ENCODE results near the gene TPP1. TPM values are rescaled to one million over a fixed set of nuclear protein-coding genes. Genes with fewer than 3 reads are reported as not detected.

TPP1 gene
- total RNA-seq, 1 donor from 2014 or later, result 101 TPM

GRCh38 chr11:6656584-6656915 lies 37.3 kb upstream of the TPP1 start:
- Mint-ChIP-seq H3K27me3 (ENCODE audit: low read depth) (no peaks in the 10 kb centered on the region), H3K4me3 (ENCODE audit: unreplicated experiment) (peak overlapping the region; percentile 76), H3K36me3 (ENCODE audit: low read depth) (no peaks in the 10 kb centered on the region), H3K27ac (ENCODE audit: unreplicated experiment) (no peak overlapping the region), H3K4me1 (ENCODE audit: low read depth) (peaks cover 10% of the 10 kb centered on the region), H3K9me3 (ENCODE audit: low read depth) (no peaks in the 10 kb centered on the region)
- no peak for DNase-seq (ENCODE audit: low spot score)
- TF ChIP-seq CTCF (IDR thresholded peaks at IDR 0.05), result no peak

- Mint-ChIP-seq H3K27me3 (ENCODE audit: low read depth) (no peaks in the 10 kb centered on the region), H3K27ac (ENCODE audit: unreplicated experiment) (peak within 1 kb of the TSS; percentile 49), H3K9me3 (ENCODE audit: low read depth) (no peaks in the 10 kb centered on the region), H3K4me3 (ENCODE audit: unreplicated experiment) (peak within 1 kb of the TSS; percentile 76), H3K36me3 (ENCODE audit: low read depth) (no peaks in the 10 kb centered on the region), H3K4me1 (ENCODE audit: low read depth) (peaks cover 10% of the 10 kb centered on the region)
- DNase-seq (ENCODE audit: low spot score), result no peak
- TF ChIP-seq CTCF (IDR thresholded peaks at IDR 0.05), result no peak
Observed at GRCh38 chr11:6655790-6656583, 36.8 kb upstream of the TPP1 start, which contains the start of gene DCHS1. Gene DCHS1, minus strand, starts transcription at chr11:6655809. Its CDS starts 14,196 bp downstream, at chr11:6641613.

- no peak overlapping the region for H3K4me3 Mint-ChIP-seq (ENCODE audit: unreplicated experiment)
- H3K9me3 Mint-ChIP-seq (ENCODE audit: low read depth), result no peaks in the 10 kb centered on the region
- H3K4me1 Mint-ChIP-seq (ENCODE audit: low read depth), result peaks cover 10% of the 10 kb centered on the region
- H3K36me3 Mint-ChIP-seq (ENCODE audit: low read depth), result no peaks in the 10 kb centered on the region
- no peak overlapping the region for H3K27ac Mint-ChIP-seq (ENCODE audit: unreplicated experiment)
- DNase-seq (ENCODE audit: low spot score), result no peak
- no peak for TF ChIP-seq CTCF (IDR thresholded peaks at IDR 0.05)
- no peaks in the 10 kb centered on the region for H3K27me3 Mint-ChIP-seq (ENCODE audit: low read depth)
Observed at GRCh38 chr11:6655020-6655789, 36.0 kb upstream of the TPP1 start.

GRCh38 chr11:6654281-6655019 lies 35.2 kb upstream of the TPP1 start:
- no peak for TF ChIP-seq CTCF (IDR thresholded peaks at IDR 0.05)
- no peak overlapping the region for H3K4me3 Mint-ChIP-seq (ENCODE audit: unreplicated experiment)
- H3K4me1 Mint-ChIP-seq (ENCODE audit: low read depth), result peaks cover 10% of the 10 kb centered on the region
- H3K36me3 Mint-ChIP-seq (ENCODE audit: low read depth), result no peaks in the 10 kb centered on the region
- no peaks in the 10 kb centered on the region for H3K27me3 Mint-ChIP-seq (ENCODE audit: low read depth)
- H3K27ac Mint-ChIP-seq (ENCODE audit: unreplicated experiment), result no peak overlapping the region
- no peaks in the 10 kb centered on the region for H3K9me3 Mint-ChIP-seq (ENCODE audit: low read depth)
- DNase-seq (ENCODE audit: low spot score), result no peak

- Mint-ChIP-seq H3K27ac (ENCODE audit: unreplicated experiment) (no peak overlapping the region), H3K4me3 (ENCODE audit: unreplicated experiment) (no peak overlapping the region), H3K36me3 (ENCODE audit: low read depth) (no peaks in the 10 kb centered on the region), H3K9me3 (ENCODE audit: low read depth) (no peaks in the 10 kb centered on the region), H3K4me1 (ENCODE audit: low read depth) (peaks cover 10% of the 10 kb centered on the region), H3K27me3 (ENCODE audit: low read depth) (no peaks in the 10 kb centered on the region)
- DNase-seq (ENCODE audit: low spot score), result no peak
- no peak for TF ChIP-seq CTCF (IDR thresholded peaks at IDR 0.05)
Observed at GRCh38 chr11:6653656-6654055, 34.4 kb upstream of the TPP1 start.

Data from chondrocyte (in vitro differentiated cells).